T1000 (cell line): ENCODE results near the gene SORCS3.

ENCODE experiments used
- DNase-seq: peaks from one replicate; lab custom pipeline; 2025; ENCODE audit warnings: mixed read lengths; lab: John Stamatoyannopoulos, UW

The SORCS3 gene

GRCh38 chr10:104778371-104778770 lies 137.3 kb downstream of the SORCS3 start:
- DNase-seq: no peak

GRCh38 chr10:104779701-104780100 lies 138.6 kb downstream of the SORCS3 start:
- DNase-seq: no peak

- DNase-seq: no peak
These were observed 139.1 kb downstream of the SORCS3 start for GRCh38 chr10:104780165-104780564.

GRCh38 chr10:104780946-104781595 lies 140.0 kb downstream of the SORCS3 start:
- no peak for DNase-seq

- no peak for DNase-seq
These were observed 143.4 kb downstream of the SORCS3 start for GRCh38 chr10:104784452-104784851.

GRCh38 chr10:104791471-104791870 lies 150.4 kb downstream of the SORCS3 start:
- no peak for DNase-seq

GRCh38 chr10:104795411-104795810 lies 154.3 kb downstream of the SORCS3 start:
- DNase-seq: no peak

GRCh38 chr10:104796823-104797222 lies 155.7 kb downstream of the SORCS3 start:
- no peak for DNase-seq

- DNase-seq: no peak
These were observed 161.9 kb downstream of the SORCS3 start for GRCh38 chr10:104802941-104803340.

- no peak for DNase-seq
These were observed 163.8 kb downstream of the SORCS3 start for GRCh38 chr10:104804880-104805279.

- DNase-seq: no peak
These were observed 165.7 kb downstream of the SORCS3 start for GRCh38 chr10:104806801-104807200.

GRCh38 chr10:104807581-104808310 lies 166.7 kb downstream of the SORCS3 start:
- no peak for DNase-seq

GRCh38 chr10:104809288-104810090 lies 168.4 kb downstream of the SORCS3 start:
- peak; percentile 83 for DNase-seq

GRCh38 chr10:104811166-104811565 lies 170.1 kb downstream of the SORCS3 start:
- no peak for DNase-seq

- no peak for DNase-seq
These were observed 175.4 kb downstream of the SORCS3 start for GRCh38 chr10:104816501-104816900.

- DNase-seq: no peak
These were observed 178.6 kb downstream of the SORCS3 start for GRCh38 chr10:104819731-104820130.

- DNase-seq: no peak
These were observed 181.0 kb downstream of the SORCS3 start for GRCh38 chr10:104822088-104822487.

- peak; percentile 43 for DNase-seq
These were observed 183.4 kb downstream of the SORCS3 start for GRCh38 chr10:104824380-104825006.

- DNase-seq: no peak
These were observed 190.2 kb downstream of the SORCS3 start for GRCh38 chr10:104831272-104831671.

- no peak for DNase-seq
These were observed 193.5 kb downstream of the SORCS3 start for GRCh38 chr10:104834580-104834979.

GRCh38 chr10:104835422-104835821 lies 194.3 kb downstream of the SORCS3 start:
- DNase-seq: no peak

- no peak for DNase-seq
These were observed 201.6 kb downstream of the SORCS3 start for GRCh38 chr10:104842704-104843103.
